ENCODE results near the gene OPN5.

The OPN5 gene

DNA sequence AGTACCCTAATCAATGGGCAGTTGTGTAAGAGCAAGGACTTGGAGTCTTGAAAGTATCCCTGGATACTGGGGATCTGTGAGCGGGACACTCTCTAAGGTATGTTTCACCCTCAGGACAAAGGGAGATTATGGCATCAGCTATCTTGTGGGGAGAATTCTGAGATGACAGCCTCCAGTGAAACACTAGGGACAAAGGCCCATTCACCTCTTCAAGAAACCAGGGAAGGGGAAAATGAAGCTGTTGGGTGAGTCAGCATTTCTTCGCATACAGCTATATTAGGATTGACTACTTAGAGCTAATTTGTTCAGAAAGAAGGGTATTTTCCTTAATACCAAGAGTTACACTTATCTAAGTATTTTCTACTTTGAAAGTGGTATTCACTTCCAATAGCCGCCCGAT is 35.9 kb downstream of the OPN5 start:
- H3K4me1 ChIP-seq (ENCODE audit: control insufficient read depth in 1 of 2, insufficient read depth in 2 of 2, low read length in 2 of 2) = no peaks in the 10 kb centered on the region
- no peak overlapping the region for H3K27ac ChIP-seq (ENCODE audit: low read depth, low read length)
- H3K9ac ChIP-seq (ENCODE audit: low read depth in 1 of 2, low read length in 2 of 2) = no peak overlapping the region
- no peaks in the 10 kb centered on the region for H3K9me3 ChIP-seq (ENCODE audit: control insufficient read depth in 1 of 2, low read length in 2 of 2)
- H3K4me3 ChIP-seq (ENCODE audit: low read depth in 1 of 2, low read length in 2 of 2) = no peak overlapping the region
- H3K36me3 ChIP-seq (ENCODE audit: control insufficient read depth in 1 of 2, insufficient read depth in 2 of 2, low read length in 2 of 2) = no peaks in the 10 kb centered on the region
- H3K27me3 ChIP-seq (ENCODE audit: control insufficient read depth in 1 of 2, insufficient read depth in 2 of 2, low read length in 2 of 2) = no peaks in the 10 kb centered on the region

DNA sequence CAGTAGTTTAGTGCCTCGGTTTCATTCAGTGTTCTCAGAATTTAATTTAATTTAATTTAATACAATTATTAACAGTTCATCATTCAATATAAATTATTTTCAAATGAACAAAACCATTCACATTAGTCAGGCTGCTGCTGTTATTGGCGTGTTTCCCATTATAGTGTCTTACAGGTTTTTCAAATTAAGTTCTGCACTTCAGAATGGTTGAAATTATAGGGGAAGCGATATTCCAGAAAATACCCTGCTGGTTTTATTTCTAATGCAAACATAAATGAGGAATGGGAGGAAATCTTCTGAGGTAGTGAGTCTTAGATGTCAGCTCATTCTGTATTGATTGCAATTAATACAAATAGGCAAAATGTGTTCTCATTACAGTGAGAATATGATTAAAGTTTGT is 37.6 kb downstream of the OPN5 start:
- H3K4me3 ChIP-seq (ENCODE audit: low read depth in 1 of 2, low read length in 2 of 2) = no peak overlapping the region
- no peaks in the 10 kb centered on the region for H3K36me3 ChIP-seq (ENCODE audit: control insufficient read depth in 1 of 2, insufficient read depth in 2 of 2, low read length in 2 of 2)
- H3K27ac ChIP-seq (ENCODE audit: low read depth, low read length) = no peak overlapping the region
- no peaks in the 10 kb centered on the region for H3K4me1 ChIP-seq (ENCODE audit: control insufficient read depth in 1 of 2, insufficient read depth in 2 of 2, low read length in 2 of 2)
- H3K9me3 ChIP-seq (ENCODE audit: control insufficient read depth in 1 of 2, low read length in 2 of 2) = no peaks in the 10 kb centered on the region
- no peaks in the 10 kb centered on the region for H3K27me3 ChIP-seq (ENCODE audit: control insufficient read depth in 1 of 2, insufficient read depth in 2 of 2, low read length in 2 of 2)
- H3K9ac ChIP-seq (ENCODE audit: low read depth in 1 of 2, low read length in 2 of 2) = no peak overlapping the region

DNA sequence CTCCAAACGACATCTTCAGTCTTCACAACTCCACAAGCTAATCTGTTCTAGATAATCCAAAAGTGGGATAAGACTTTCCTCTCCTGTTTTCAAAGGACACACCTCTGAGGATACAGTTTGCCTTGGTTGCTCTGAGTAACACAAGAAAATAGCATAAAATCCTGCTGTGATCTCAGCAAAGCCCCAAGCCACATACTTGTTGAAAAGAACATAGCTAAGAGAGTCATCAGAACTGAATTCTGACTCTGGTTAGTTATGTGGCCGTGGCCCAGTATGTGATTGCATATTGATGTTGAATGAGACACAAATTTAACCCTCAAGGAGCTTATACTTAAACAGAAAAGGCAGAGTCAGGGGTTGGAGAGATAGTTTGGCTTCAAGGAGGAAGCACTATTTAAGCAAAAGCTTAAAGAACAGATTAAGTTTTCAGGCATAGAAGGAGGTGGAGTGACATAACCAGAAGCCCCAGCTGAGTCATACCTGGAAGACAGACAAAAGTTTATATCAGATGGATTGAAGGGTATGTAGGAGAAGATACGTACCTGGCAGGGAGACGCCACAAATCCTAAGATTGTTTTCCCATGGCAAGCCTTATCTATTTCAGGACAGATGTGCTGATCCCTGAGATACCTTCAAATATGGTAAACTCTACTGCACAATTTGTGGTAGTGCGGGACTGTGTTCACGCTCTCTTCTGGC is 41.2 kb downstream of the OPN5 start:
- H3K4me1 ChIP-seq (ENCODE audit: control insufficient read depth in 1 of 2, insufficient read depth in 2 of 2, low read length in 2 of 2) = no peaks in the 10 kb centered on the region
- H3K9ac ChIP-seq (ENCODE audit: low read depth in 1 of 2, low read length in 2 of 2) = no peak overlapping the region
- H3K27ac ChIP-seq (ENCODE audit: low read depth, low read length) = no peak overlapping the region
- no peaks in the 10 kb centered on the region for H3K9me3 ChIP-seq (ENCODE audit: control insufficient read depth in 1 of 2, low read length in 2 of 2)
- no peaks in the 10 kb centered on the region for H3K36me3 ChIP-seq (ENCODE audit: control insufficient read depth in 1 of 2, insufficient read depth in 2 of 2, low read length in 2 of 2)
- H3K27me3 ChIP-seq (ENCODE audit: control insufficient read depth in 1 of 2, insufficient read depth in 2 of 2, low read length in 2 of 2) = no peaks in the 10 kb centered on the region
- H3K4me3 ChIP-seq (ENCODE audit: low read depth in 1 of 2, low read length in 2 of 2) = no peak overlapping the region

DNA sequence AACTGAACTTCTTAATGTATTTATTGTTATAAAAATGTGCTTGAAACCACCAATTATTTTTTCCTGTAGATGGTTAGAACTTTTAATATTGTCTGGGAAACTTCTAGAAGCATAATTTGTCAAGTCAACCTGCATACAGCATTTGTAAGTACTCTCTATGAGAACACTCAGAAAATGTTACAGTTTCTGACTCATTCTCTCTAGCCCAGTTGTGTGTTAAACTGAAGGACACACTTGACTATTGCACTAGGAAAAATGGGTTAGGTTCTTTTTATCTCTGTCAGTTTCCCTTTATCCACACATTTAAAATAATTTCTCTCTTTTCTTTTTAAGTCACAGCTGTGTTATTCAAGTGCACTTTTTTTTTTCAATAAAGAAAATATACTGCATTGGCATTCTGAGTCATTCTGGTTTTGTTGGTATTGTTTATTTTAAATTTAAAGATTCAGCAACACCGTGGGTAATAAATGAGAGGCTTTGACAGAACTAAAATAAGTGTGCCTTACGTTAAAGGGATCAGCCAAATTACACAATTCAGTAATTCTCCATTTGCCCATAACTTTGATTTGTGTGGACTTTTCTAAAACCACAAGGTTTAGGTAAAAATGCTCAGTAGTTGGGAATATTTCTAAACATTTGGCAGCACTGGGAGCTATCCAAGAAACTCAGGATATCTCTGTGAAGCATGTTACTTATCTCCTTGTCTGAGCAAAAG is 50.7 kb downstream of the OPN5 start:
- H3K9me3 ChIP-seq (ENCODE audit: control insufficient read depth in 1 of 2, low read length in 2 of 2) = no peaks in the 10 kb centered on the region
- H3K9ac ChIP-seq (ENCODE audit: low read depth in 1 of 2, low read length in 2 of 2) = no peak overlapping the region
- no peak overlapping the region for H3K4me3 ChIP-seq (ENCODE audit: low read depth in 1 of 2, low read length in 2 of 2)
- no peaks in the 10 kb centered on the region for H3K4me1 ChIP-seq (ENCODE audit: control insufficient read depth in 1 of 2, insufficient read depth in 2 of 2, low read length in 2 of 2)
- H3K27me3 ChIP-seq (ENCODE audit: control insufficient read depth in 1 of 2, insufficient read depth in 2 of 2, low read length in 2 of 2) = no peaks in the 10 kb centered on the region
- H3K27ac ChIP-seq (ENCODE audit: low read depth, low read length) = no peak overlapping the region
- no peaks in the 10 kb centered on the region for H3K36me3 ChIP-seq (ENCODE audit: control insufficient read depth in 1 of 2, insufficient read depth in 2 of 2, low read length in 2 of 2)

DNA sequence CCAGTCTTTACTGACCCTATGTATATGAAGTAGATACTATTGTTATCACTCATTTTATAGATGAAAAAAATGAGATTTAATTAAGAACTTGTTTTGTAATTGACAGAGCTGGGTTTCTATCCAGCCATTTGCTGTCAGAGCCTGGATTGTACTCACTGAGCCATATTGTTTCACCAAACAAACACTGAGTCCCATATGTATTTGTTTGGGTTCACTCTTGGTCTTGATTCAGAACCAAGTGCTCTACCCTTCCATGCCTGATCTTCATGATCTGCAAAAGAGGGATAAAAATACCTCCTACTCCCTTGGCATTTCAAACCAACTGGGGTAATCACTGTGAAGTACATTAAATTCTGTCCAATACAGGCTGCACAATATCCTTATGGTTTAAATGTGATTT is 52.4 kb downstream of the OPN5 start:
- H3K27me3 ChIP-seq (ENCODE audit: control insufficient read depth in 1 of 2, insufficient read depth in 2 of 2, low read length in 2 of 2) = no peaks in the 10 kb centered on the region
- H3K27ac ChIP-seq (ENCODE audit: low read depth, low read length) = no peak overlapping the region
- H3K9me3 ChIP-seq (ENCODE audit: control insufficient read depth in 1 of 2, low read length in 2 of 2) = no peaks in the 10 kb centered on the region
- no peaks in the 10 kb centered on the region for H3K4me1 ChIP-seq (ENCODE audit: control insufficient read depth in 1 of 2, insufficient read depth in 2 of 2, low read length in 2 of 2)
- H3K36me3 ChIP-seq (ENCODE audit: control insufficient read depth in 1 of 2, insufficient read depth in 2 of 2, low read length in 2 of 2) = no peaks in the 10 kb centered on the region
- no peak overlapping the region for H3K4me3 ChIP-seq (ENCODE audit: low read depth in 1 of 2, low read length in 2 of 2)
- no peak overlapping the region for H3K9ac ChIP-seq (ENCODE audit: low read depth in 1 of 2, low read length in 2 of 2)

DNA sequence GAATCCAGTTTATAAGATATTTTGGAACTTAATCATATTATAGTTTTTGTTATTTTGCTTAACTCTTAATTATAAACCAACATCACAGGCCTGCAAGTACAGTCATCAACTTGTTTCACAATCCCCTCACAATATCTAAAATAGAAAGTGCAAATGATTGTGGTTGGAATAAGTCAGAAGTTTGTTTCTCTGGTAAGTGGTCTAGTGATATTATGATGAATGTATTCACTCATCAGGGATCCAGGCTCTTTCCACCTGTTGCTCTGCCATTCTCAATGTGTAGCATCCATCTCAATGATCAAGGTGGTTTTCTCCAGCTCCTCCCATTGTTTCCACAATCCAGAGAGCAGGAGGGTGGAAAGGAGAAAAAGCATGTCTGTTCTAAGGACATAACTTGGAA is 54.2 kb downstream of the OPN5 start:
- Histone ChIP-seq H3K9ac (ENCODE audit: low read depth in 1 of 2, low read length in 2 of 2) (no peak overlapping the region), H3K9me3 (ENCODE audit: control insufficient read depth in 1 of 2, low read length in 2 of 2) (no peaks in the 10 kb centered on the region), H3K27ac (ENCODE audit: low read depth, low read length) (no peak overlapping the region), H3K36me3 (ENCODE audit: control insufficient read depth in 1 of 2, insufficient read depth in 2 of 2, low read length in 2 of 2) (no peaks in the 10 kb centered on the region), H3K4me3 (ENCODE audit: low read depth in 1 of 2, low read length in 2 of 2) (no peak overlapping the region), H3K4me1 (ENCODE audit: control insufficient read depth in 1 of 2, insufficient read depth in 2 of 2, low read length in 2 of 2) (no peaks in the 10 kb centered on the region), H3K27me3 (ENCODE audit: control insufficient read depth in 1 of 2, insufficient read depth in 2 of 2, low read length in 2 of 2) (no peaks in the 10 kb centered on the region)

DNA sequence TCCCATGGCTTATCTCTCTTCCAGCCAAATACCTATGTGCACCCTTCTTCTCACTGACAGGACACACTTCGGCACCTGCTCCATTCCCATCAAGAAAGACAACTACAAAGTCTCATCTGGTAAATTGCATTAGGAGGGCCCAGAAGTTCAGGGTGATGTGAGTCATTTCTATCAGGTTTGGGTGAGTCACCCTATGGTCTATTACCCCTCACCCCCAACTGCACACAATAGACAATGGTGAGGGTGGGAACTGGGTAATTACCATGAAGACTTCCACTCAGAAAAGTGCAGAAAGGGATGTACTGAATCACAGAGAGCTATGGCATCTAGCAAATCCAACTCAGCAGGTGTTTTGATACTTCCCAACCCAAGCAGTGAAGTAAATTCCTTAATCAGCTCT is 54.8 kb downstream of the OPN5 start:
- H3K27ac ChIP-seq (ENCODE audit: low read depth, low read length) = no peak overlapping the region
- H3K27me3 ChIP-seq (ENCODE audit: control insufficient read depth in 1 of 2, insufficient read depth in 2 of 2, low read length in 2 of 2) = no peaks in the 10 kb centered on the region
- H3K9ac ChIP-seq (ENCODE audit: low read depth in 1 of 2, low read length in 2 of 2) = no peak overlapping the region
- H3K36me3 ChIP-seq (ENCODE audit: control insufficient read depth in 1 of 2, insufficient read depth in 2 of 2, low read length in 2 of 2) = no peaks in the 10 kb centered on the region
- no peaks in the 10 kb centered on the region for H3K9me3 ChIP-seq (ENCODE audit: control insufficient read depth in 1 of 2, low read length in 2 of 2)
- no peaks in the 10 kb centered on the region for H3K4me1 ChIP-seq (ENCODE audit: control insufficient read depth in 1 of 2, insufficient read depth in 2 of 2, low read length in 2 of 2)
- H3K4me3 ChIP-seq (ENCODE audit: low read depth in 1 of 2, low read length in 2 of 2) = no peak overlapping the region

DNA sequence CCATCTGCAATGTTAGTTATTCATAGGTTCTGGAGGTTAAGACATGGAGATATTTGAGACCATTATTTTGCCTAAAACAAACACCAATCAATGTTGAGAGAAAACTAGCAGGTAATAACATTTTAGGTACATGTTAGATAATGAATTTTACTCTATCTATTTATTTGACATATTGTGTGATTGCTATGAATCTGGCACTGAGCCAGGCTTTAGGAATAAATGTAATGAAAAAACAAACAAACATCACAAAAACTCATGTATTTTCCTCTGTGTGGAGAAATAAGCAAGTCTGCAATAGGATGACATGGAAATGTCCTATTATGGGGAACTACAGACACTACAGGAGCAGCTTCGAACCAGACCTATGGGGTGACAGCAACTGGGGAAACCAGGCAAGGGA is 57.8 kb downstream of the OPN5 start:
- Histone ChIP-seq H3K27me3 (ENCODE audit: control insufficient read depth in 1 of 2, insufficient read depth in 2 of 2, low read length in 2 of 2) (no peaks in the 10 kb centered on the region), H3K36me3 (ENCODE audit: control insufficient read depth in 1 of 2, insufficient read depth in 2 of 2, low read length in 2 of 2) (no peaks in the 10 kb centered on the region), H3K4me3 (ENCODE audit: low read depth in 1 of 2, low read length in 2 of 2) (no peak overlapping the region), H3K27ac (ENCODE audit: low read depth, low read length) (no peak overlapping the region), H3K4me1 (ENCODE audit: control insufficient read depth in 1 of 2, insufficient read depth in 2 of 2, low read length in 2 of 2) (no peaks in the 10 kb centered on the region), H3K9ac (ENCODE audit: low read depth in 1 of 2, low read length in 2 of 2) (no peak overlapping the region), H3K9me3 (ENCODE audit: control insufficient read depth in 1 of 2, low read length in 2 of 2) (no peaks in the 10 kb centered on the region)

DNA sequence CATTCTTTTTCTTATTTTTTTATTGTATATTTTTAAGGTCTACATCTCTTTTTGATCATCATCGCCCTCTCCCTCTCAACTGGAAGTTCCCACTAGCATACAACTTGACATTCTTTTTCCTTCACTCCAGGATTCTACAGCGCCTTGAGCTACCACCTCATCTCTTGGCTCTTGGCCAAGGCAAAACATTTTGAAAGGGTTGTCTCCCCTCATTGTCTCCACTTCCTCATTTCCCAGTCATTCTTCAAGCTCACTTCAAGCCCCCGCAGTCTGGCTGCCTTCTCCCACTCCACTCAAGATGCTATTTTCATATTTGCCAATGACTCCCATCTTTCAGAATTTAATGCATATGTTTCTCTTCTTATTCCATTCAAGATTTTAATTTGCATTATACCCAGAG is 63.0 kb downstream of the OPN5 start:
- Histone ChIP-seq H3K27ac (ENCODE audit: low read depth, low read length) (no peak overlapping the region), H3K9me3 (ENCODE audit: control insufficient read depth in 1 of 2, low read length in 2 of 2) (no peaks in the 10 kb centered on the region), H3K36me3 (ENCODE audit: control insufficient read depth in 1 of 2, insufficient read depth in 2 of 2, low read length in 2 of 2) (no peaks in the 10 kb centered on the region), H3K4me3 (ENCODE audit: low read depth in 1 of 2, low read length in 2 of 2) (no peak overlapping the region), H3K9ac (ENCODE audit: low read depth in 1 of 2, low read length in 2 of 2) (no peak overlapping the region), H3K4me1 (ENCODE audit: control insufficient read depth in 1 of 2, insufficient read depth in 2 of 2, low read length in 2 of 2) (no peaks in the 10 kb centered on the region), H3K27me3 (ENCODE audit: control insufficient read depth in 1 of 2, insufficient read depth in 2 of 2, low read length in 2 of 2) (no peaks in the 10 kb centered on the region)

DNA sequence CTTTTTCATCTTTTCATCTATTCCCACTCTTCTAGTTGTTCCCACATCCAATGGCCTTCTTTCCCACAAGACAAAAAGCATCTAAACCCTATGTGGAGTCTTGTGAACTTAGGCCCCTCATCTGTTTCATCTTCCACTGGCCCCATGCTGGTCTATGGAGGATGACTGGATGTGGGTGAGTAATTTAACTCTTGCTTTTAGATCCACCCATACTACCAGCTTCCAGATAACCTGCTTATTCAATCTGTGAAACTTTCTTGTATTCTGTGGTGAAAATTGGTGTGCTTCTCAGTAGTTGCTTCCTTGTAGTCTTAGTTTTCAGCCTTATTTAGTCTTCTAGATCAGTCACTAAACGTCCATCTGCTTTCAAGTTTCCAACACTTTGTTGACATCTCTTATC is 64.9 kb downstream of the OPN5 start:
- Histone ChIP-seq H3K27me3 (ENCODE audit: control insufficient read depth in 1 of 2, insufficient read depth in 2 of 2, low read length in 2 of 2) (no peaks in the 10 kb centered on the region), H3K27ac (ENCODE audit: low read depth, low read length) (no peak overlapping the region), H3K9me3 (ENCODE audit: control insufficient read depth in 1 of 2, low read length in 2 of 2) (no peaks in the 10 kb centered on the region), H3K36me3 (ENCODE audit: control insufficient read depth in 1 of 2, insufficient read depth in 2 of 2, low read length in 2 of 2) (no peaks in the 10 kb centered on the region), H3K4me3 (ENCODE audit: low read depth in 1 of 2, low read length in 2 of 2) (no peak overlapping the region), H3K9ac (ENCODE audit: low read depth in 1 of 2, low read length in 2 of 2) (no peak overlapping the region), H3K4me1 (ENCODE audit: control insufficient read depth in 1 of 2, insufficient read depth in 2 of 2, low read length in 2 of 2) (no peaks in the 10 kb centered on the region)

Measured in duodenal mucosa (tissue), 2 donors.